HepG2 (cell line): ENCODE data around the gene EPS8L3. TPM values are rescaled to one million over a fixed set of nuclear protein-coding genes. Genes with fewer than 3 reads are reported as not detected.
"Not testable (repeated sequence)": the region's sequence is repeated elsewhere in the genome, so short reads cannot be mapped to it uniquely, and the experiment has no call there.

Experiments
- ATAC-seq: fragments of 200-7000 bp; cut with Tn5 transposase; 3 replicates; pipeline ENCODE4 v1.9.1; 2020; ENCODE audit warnings: mild to moderate bottlenecking, moderate library complexity
- BruUV-seq: library from RNA; stranded (reverse); fragments of 400-500 nt; replicated peaks from 2 replicates; lab custom pipeline; 2021; lab: Mats Ljungman, UMichigan
- CTCF ChIA-PET: fragments of 300-600 bp; formaldehyde crosslinking; extraction: SDS; loops from one replicate; lab custom pipeline; 2021; ENCODE audit warnings: low total read pairs, inconsistent platforms, low intra/inter-chr PET ratio; lab: Yijun Ruan, JAX
- POLR2A ChIA-PET: fragments of 350-600 bp; sonication (Branson Sonifier 250); formaldehyde crosslinking; loops from one replicate; lab custom pipeline; 2020; ENCODE audit warnings: antibody characterized with exemption, inconsistent platforms; lab: Yijun Ruan, JAX
- DNase-seq: peaks from one replicate; pipeline ENCODE4 v3.0.0-alpha.2; 2015; ENCODE audit warnings: low spot score
- FAIRE-seq: peaks from 3 replicates; lab custom pipeline; 2011; peaks lifted over from hg19 to GRCh38; lab: Jason Lieb, UNC
- H2AFZ ChIP-seq: one replicate; pipeline ENCODE4 v1.6.1; 2011; ENCODE audit warnings: low read length, inconsistent platforms
- H3K27ac ChIP-seq: fragments of 300-600 bp; 3 replicates; pipeline ENCODE4 v1.8.0; 2011; ENCODE audit warnings: mixed run types, mild to moderate bottlenecking, mixed read lengths, low read length, inconsistent platforms; ENCODE audit not compliant: insufficient read depth; ENCODE audit errors: extremely low read length
- H3K27me3 ChIP-seq, 2 experiments: fragments of 200-600 bp in 1 of 2; 2 replicates in 1 of 2; 3 replicates in 1 of 2; pipeline versions ENCODE4 v1.6.0 to v1.8.0; 2011; ENCODE audit warnings: low read length in 2 of 2, mild to moderate bottlenecking in 2 of 2, moderate library complexity in 2 of 2, inconsistent platforms in 1 of 2; ENCODE audit not compliant: insufficient read depth in 2 of 2, control insufficient read depth in 1 of 2
- H3K36me3 ChIP-seq, 2 experiments: fragments of 200-600 bp in 1 of 2; replicated peaks in 1 of 2; 2 replicates in 1 of 2; 3 replicates in 1 of 2; pipeline versions ENCODE4 v1.5.1 to v1.8.0; 2011; ENCODE audit warnings: low read length in 2 of 2, inconsistent platforms in 1 of 2; ENCODE audit not compliant: insufficient read depth in 2 of 2, control insufficient read depth in 1 of 2
- H3K4me1 ChIP-seq: 2 replicates; pipeline ENCODE4 v1.5.1; 2012; ENCODE audit warnings: low read length, inconsistent platforms; ENCODE audit not compliant: insufficient read depth
- H3K4me2 ChIP-seq: 2 replicates; pipeline ENCODE4 v1.6.0; 2011; ENCODE audit warnings: low read depth, low read length, inconsistent platforms
- H3K4me3 ChIP-seq, 3 experiments: fragments of 200-600 bp in 1 of 3; sonication (generic), shearing (Covaris generic) in 1 of 3; replicated peaks in 1 of 3; 2 replicates each; pipeline ENCODE4 v1.5.1; 2011 to 2016; ENCODE audit warnings: low read length in 3 of 3, inconsistent platforms in 2 of 3, low read depth in 2 of 3, mild to moderate bottlenecking in 2 of 3, control low read depth in 1 of 3, mixed read lengths in 1 of 3; ENCODE audit not compliant: insufficient read depth in 1 of 3
- H3K79me2 ChIP-seq: one replicate; pipeline ENCODE4 v1.6.1; 2011; ENCODE audit warnings: low read length, inconsistent platforms; ENCODE audit not compliant: insufficient read depth
- H3K9ac ChIP-seq: 2 replicates; pipeline ENCODE4 v1.6.0; 2011; ENCODE audit warnings: mild to moderate bottlenecking, low read depth, low read length, inconsistent platforms; ENCODE audit not compliant: insufficient read depth
- H3K9me3 ChIP-seq: 2 replicates; pipeline ENCODE4 v1.5.1; 2012; ENCODE audit warnings: mild to moderate bottlenecking, low read length
- H4K20me1 ChIP-seq: 2 replicates; pipeline ENCODE4 v1.6.0; 2011; ENCODE audit warnings: inconsistent platforms, mild to moderate bottlenecking, low read length, moderate library complexity; ENCODE audit not compliant: insufficient read depth
- ATF2 ChIP-seq: sonication (generic); formaldehyde crosslinking; IDR thresholded peaks from 2 replicates; pipeline ENCODE4 v1.4.0; 2020; ENCODE audit warnings: missing genetic modification reagents
- CEBPZ ChIP-seq: IDR thresholded peaks from 2 replicates; pipeline ENCODE4 v1.6.1; 2012; ENCODE audit warnings: low read length, improper control_type of control experiment
- EHMT2 ChIP-seq: fragments of 200-600 bp; sonication (generic); IDR thresholded peaks from 2 replicates; pipeline ENCODE4 v1.7.0; 2017; ENCODE audit warnings: antibody characterized with exemption, low read depth, low read length, borderline replicate concordance
- ETV6 ChIP-seq: sonication (generic); formaldehyde crosslinking; conservative IDR thresholded peaks from 2 replicates; pipeline ENCODE4 v1.4.0; 2020; ENCODE audit warnings: missing genetic modification reagents
- MED8 ChIP-seq: sonication (generic); formaldehyde crosslinking; IDR thresholded peaks from 2 replicates; pipeline ENCODE4 v1.8.1; 2023; ENCODE audit warnings: mild to moderate bottlenecking, missing genetic modification reagents; ENCODE audit not compliant: insufficient replicate concordance
- MTA1 ChIP-seq: sonication (generic); formaldehyde crosslinking; IDR thresholded peaks from 2 replicates; pipeline ENCODE4 v1.4.0; 2020; ENCODE audit warnings: missing genetic modification reagents, mild to moderate bottlenecking, borderline replicate concordance
- NR2F2 ChIP-seq: IDR thresholded peaks from 2 replicates; pipeline ENCODE4 v1.6.1; 2012; ENCODE audit warnings: low read depth, inconsistent platforms, borderline replicate concordance
- PPARG ChIP-seq: conservative IDR thresholded peaks from 2 replicates; pipeline ENCODE4 v1.6.1; 2016; ENCODE audit warnings: missing biosample characterization, missing genetic modification reagents
- RFX5 ChIP-seq: IDR thresholded peaks from 2 replicates; pipeline ENCODE4 v1.6.1; 2011; ENCODE audit warnings: low read depth, low read length, improper control_type of control experiment
- STAG1 ChIP-seq: sonication (generic); formaldehyde crosslinking; IDR thresholded peaks from 2 replicates; pipeline ENCODE4 v1.4.0; 2020; ENCODE audit warnings: missing genetic modification reagents
- TGIF2 ChIP-seq: IDR thresholded peaks from 2 replicates; pipeline ENCODE4 v1.6.1; 2016; ENCODE audit warnings: control low read depth, missing compliant biosample characterization
- ZMYM2 ChIP-seq: sonication (generic); formaldehyde crosslinking; IDR thresholded peaks from 2 replicates; pipeline ENCODE4 v1.8.0; 2022; ENCODE audit warnings: mild to moderate bottlenecking, missing genetic modification reagents
- ZNF10 ChIP-seq: sonication (generic); formaldehyde crosslinking; IDR thresholded peaks from 2 replicates; pipeline ENCODE4 v1.4.0; 2020; ENCODE audit warnings: mild to moderate bottlenecking, low read depth, missing genetic modification reagents, borderline replicate concordance
- WGBS: methylation state at CpG from one replicate; pipeline ENCODE4 v1.1.6; 2017; ENCODE audit warnings: low lambda C conversion rate; 5-methylcytosine and 5-hydroxymethylcytosine counted together
- in situ Hi-C: cut with HindIII; loops from 2 replicates; pipeline ENCODE4 v1.10.0; 2017; ENCODE audit warnings: low pct_unique_long_range_greater_than_20kb; ENCODE audit not compliant: extremely low pct_ligation_motif_present
- intact Hi-C: fragments of 100-400 bp; cut with micrococcal nuclease; formaldehyde crosslinking; loops from one replicate; pipeline ENCODE4 v1.10.0; 2022; ENCODE audit not compliant: unreplicated experiment
- polyA plus RNA-seq, 8 experiments: library from polyadenylated mRNA; depleted of rRNA in 3 of 8; stranded (reverse) in 7 of 8; unstranded in 1 of 8; fragments of >200 nt; fragmentation: Illumina TruSeq in 4 of 8; extraction: Trizol in 4 of 8; gene quantifications; 2 replicates each; pipeline versions ENCODE4 v1.2.1 to v1.2.3, GENCODE V29; 2011 to 2016; ENCODE audit warnings: low read depth in 4 of 8, missing spikeins in 1 of 8, mixed read lengths in 1 of 8; ENCODE audit not compliant: insufficient read depth in 1 of 8
- total RNA-seq, 5 experiments: library from RNA; depleted of rRNA; stranded (reverse); fragments of >200 nt; fragmentation: Illumina TruSeq; extraction: Trizol; gene quantifications; 2 replicates each; pipeline ENCODE4 v1.2.3, GENCODE V29; 2016; ENCODE audit warnings: low read depth in 1 of 5

The EPS8L3 gene
- total and polyA plus RNA-seq, 2 of the 13 experiments (the other 11 are each of a cell fraction or from before 2014, with no cell fraction given), result 18.2 to 106 TPM

- POLR2A ChIA-PET, result no interaction called here
- H4K20me1 ChIP-seq, result no peaks in the 10 kb centered on the region
- FAIRE-seq, result no peak
- no peaks in the 10 kb centered on the region for H3K4me1 ChIP-seq
- no peak overlapping the region for H2AFZ ChIP-seq
- intact Hi-C loops, result loop anchor here (10.0 kb wide), 1 partner anchor 272 kb away; the partner anchor contains the start of gene AHCYL1
- no peak overlapping the region for H3K4me3 ChIP-seq
- H3K79me2 ChIP-seq, result no peaks in the 10 kb centered on the region
- H3K4me2 ChIP-seq, result no peak overlapping the region
- no peak; the same call in 1 of the 3 replicates for ATAC-seq
- H3K9ac ChIP-seq, result no peak overlapping the region
- DNase-seq, result no peak
- no peak for TF ChIP-seq CEBPZ
- TF ChIP-seq ATF2 (CRISPR knock-in tag), result no peak
- no peak for TF ChIP-seq ZMYM2 (CRISPR knock-in tag)
- no peak for TF ChIP-seq MED8 (CRISPR knock-in tag)
- no peak for TF ChIP-seq NR2F2
- TF ChIP-seq RFX5, result no peak
- TF ChIP-seq ETV6 (CRISPR knock-in tag), result no peak
- TF ChIP-seq ZNF10 (CRISPR knock-in tag), result no peak
- no peak for TF ChIP-seq MTA1
- no peak for TF ChIP-seq TGIF2 (CRISPR knock-in tag)
- TF ChIP-seq STAG1, result no peak
- TF ChIP-seq PPARG (CRISPR knock-in tag), result no peak
- no peak for TF ChIP-seq EHMT2
- in situ Hi-C loops, result loop anchor here (10.0 kb wide), 2 partner anchors 48 to 168 kb away; partner anchors contain the start of genes GNAI3 and GSTM2
- H3K9me3 ChIP-seq, result no peaks in the 10 kb centered on the region
- H3K27ac ChIP-seq, result no peak overlapping the region
- CTCF ChIA-PET, result no interaction called here
- BruUV-seq, result no TSS peak
- H3K27me3 ChIP-seq, result peaks cover 3 to 30% of the 10 kb centered on the region in 2 experiments; a peak in 3 of 5 replicates
- no peaks in the 10 kb centered on the region for H3K36me3 ChIP-seq
- 61% methylated on average over 6 of the region's 22 CpGs for WGBS
Observed at GRCh38 chr1:109712321-109712864, 51.3 kb downstream of the EPS8L3 start.

- H3K4me1 ChIP-seq, H3K9me3 ChIP-seq, BruUV-seq, H3K9ac ChIP-seq, CTCF ChIA-PET, POLR2A ChIA-PET, H3K79me2 ChIP-seq, FAIRE-seq, H3K36me3 ChIP-seq, H4K20me1 ChIP-seq, H3K4me2 ChIP-seq, H2AFZ ChIP-seq, DNase-seq, H3K4me3 ChIP-seq, ATAC-seq, H3K27ac ChIP-seq: not testable (repeated sequence)
- peaks cover 4 to 25% of the 10 kb centered on the region in 2 experiments; a peak in 3 of 5 replicates for H3K27me3 ChIP-seq
- 60% methylated on average over 8 of the region's 33 CpGs for WGBS
- intact Hi-C loops, result loop anchor here (10.0 kb wide), 1 partner anchor 273 kb away; the partner anchor contains the start of gene AHCYL1
- in situ Hi-C loops, result loop anchor here (10.0 kb wide), 2 partner anchors 47 to 167 kb away; partner anchors contain the start of genes GNAI3 and GSTM2
Observed at GRCh38 chr1:109711593-109712320, 52.0 kb downstream of the EPS8L3 start, which contains the start of gene GSTM5. Gene GSTM5, plus strand, starts transcription at chr1:109712251. Its CDS starts 62 bp downstream, at chr1:109712313.
